HL-60 (cell line): ENCODE results near the gene ADAMTS2.

Experiments used
- DNase-seq, 2 experiments: peaks; one replicate each; pipeline ENCODE4 v3.0.0-alpha.2; 2010 to 2020; ENCODE audit warnings: low read depth in 1 of 2, low spot score in 1 of 2
- H3K27ac ChIP-seq: fragments of 250-450 bp; sonication (Bioruptor Pico); replicated peaks from 2 replicates; pipeline ENCODE4 v1.5.1; 2020; ENCODE audit warnings: mild to moderate bottlenecking, moderate library complexity
- H3K27me3 ChIP-seq: fragments of 250-450 bp; sonication (Bioruptor Pico); 2 replicates; pipeline ENCODE4 v1.5.1; 2021; ENCODE audit warnings: mild to moderate bottlenecking, moderate library complexity; ENCODE audit not compliant: insufficient read depth, poor library complexity, severe bottlenecking
- H3K4me3 ChIP-seq: replicated peaks from 2 replicates; pipeline ENCODE4 v1.5.1; 2011; ENCODE audit warnings: mild to moderate bottlenecking, control low read depth, low read length; ENCODE audit not compliant: insufficient read depth
- CTCF ChIP-seq: IDR thresholded peaks from one replicate; pipeline ENCODE4 v1.5.1; 2011; ENCODE audit warnings: low read length, control low read depth, inconsistent platforms; ENCODE audit not compliant: insufficient read depth
- GABPA ChIP-seq: IDR thresholded peaks from 2 replicates; pipeline ENCODE4 v1.6.1; 2012; ENCODE audit warnings: low read depth
- POLR2AphosphoS5 ChIP-seq: IDR thresholded peaks from 2 replicates; pipeline ENCODE4 v1.6.1; 2012; ENCODE audit warnings: low read depth
- SPI1 ChIP-seq: IDR thresholded peaks from 2 replicates; pipeline ENCODE4 v1.6.1; 2012; ENCODE audit warnings: low read depth, mild to moderate bottlenecking, borderline replicate concordance
- TF ChIP-seq, protein P1 (sequence below): IDR thresholded peaks from 2 replicates; pipeline ENCODE4 v1.6.1; 2012; ENCODE audit warnings: low read depth; ENCODE audit not compliant: insufficient replicate concordance

Gene ADAMTS2

GRCh38 chr5:179223528-179223927 is 121.7 kb downstream of the ADAMTS2 start:
- TF ChIP-seq, protein P1, sequence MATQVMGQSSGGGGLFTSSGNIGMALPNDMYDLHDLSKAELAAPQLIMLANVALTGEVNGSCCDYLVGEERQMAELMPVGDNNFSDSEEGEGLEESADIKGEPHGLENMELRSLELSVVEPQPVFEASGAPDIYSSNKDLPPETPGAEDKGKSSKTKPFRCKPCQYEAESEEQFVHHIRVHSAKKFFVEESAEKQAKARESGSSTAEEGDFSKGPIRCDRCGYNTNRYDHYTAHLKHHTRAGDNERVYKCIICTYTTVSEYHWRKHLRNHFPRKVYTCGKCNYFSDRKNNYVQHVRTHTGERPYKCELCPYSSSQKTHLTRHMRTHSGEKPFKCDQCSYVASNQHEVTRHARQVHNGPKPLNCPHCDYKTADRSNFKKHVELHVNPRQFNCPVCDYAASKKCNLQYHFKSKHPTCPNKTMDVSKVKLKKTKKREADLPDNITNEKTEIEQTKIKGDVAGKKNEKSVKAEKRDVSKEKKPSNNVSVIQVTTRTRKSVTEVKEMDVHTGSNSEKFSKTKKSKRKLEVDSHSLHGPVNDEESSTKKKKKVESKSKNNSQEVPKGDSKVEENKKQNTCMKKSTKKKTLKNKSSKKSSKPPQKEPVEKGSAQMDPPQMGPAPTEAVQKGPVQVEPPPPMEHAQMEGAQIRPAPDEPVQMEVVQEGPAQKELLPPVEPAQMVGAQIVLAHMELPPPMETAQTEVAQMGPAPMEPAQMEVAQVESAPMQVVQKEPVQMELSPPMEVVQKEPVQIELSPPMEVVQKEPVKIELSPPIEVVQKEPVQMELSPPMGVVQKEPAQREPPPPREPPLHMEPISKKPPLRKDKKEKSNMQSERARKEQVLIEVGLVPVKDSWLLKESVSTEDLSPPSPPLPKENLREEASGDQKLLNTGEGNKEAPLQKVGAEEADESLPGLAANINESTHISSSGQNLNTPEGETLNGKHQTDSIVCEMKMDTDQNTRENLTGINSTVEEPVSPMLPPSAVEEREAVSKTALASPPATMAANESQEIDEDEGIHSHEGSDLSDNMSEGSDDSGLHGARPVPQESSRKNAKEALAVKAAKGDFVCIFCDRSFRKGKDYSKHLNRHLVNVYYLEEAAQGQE, result no peak
- TF ChIP-seq CTCF (no peak), SPI1 (no peak), POLR2AphosphoS5 (no peak), GABPA (no peak)
- no peak for DNase-seq
- Histone ChIP-seq H3K4me3 (no peak overlapping the region), H3K27ac (no peak overlapping the region), H3K27me3 (no peaks in the 10 kb centered on the region)

DNA sequence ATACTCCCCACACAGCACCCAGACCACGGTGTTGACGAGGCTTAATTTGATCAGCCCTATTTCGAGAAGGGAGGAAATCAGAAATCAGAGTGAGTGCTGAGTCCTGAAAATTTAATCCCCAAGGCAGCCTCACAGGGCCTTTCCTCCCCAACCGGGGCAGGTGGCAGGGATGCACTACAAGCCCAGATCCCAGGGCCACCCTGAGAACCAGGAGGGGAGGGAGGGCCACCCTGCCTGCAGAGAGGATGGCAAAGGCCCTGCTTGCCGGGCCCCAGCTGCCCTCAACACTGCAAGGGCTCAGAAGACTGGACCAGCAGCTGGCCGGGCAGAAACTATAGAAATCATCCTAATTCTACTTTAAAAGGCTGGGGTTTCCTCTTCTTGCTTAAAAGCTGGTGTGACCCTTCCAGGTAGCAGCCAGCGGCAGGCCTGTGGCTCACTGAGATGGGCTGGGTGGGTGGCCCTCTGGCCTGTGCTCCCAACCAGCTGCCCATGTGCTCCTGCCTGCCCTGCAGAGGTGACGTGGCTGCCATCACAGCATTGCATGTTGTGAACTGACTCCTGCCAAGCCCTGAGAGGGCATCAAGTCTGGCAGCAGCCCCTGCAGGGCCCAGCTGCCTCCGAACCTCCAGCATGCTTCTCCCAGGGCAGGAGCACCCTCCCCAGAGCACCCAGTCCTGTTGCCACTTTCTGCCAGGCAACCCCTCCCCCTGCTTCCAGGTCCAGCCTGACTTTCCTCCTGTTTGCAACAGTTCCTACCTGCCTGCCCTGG is 122.8 kb downstream of the ADAMTS2 start:
- TF ChIP-seq CTCF, result no peak
- no peak overlapping the region for H3K27ac ChIP-seq
- DNase-seq, result no peak
- H3K4me3 ChIP-seq, result no peak overlapping the region
- H3K27me3 ChIP-seq, result no peaks in the 10 kb centered on the region

DNA sequence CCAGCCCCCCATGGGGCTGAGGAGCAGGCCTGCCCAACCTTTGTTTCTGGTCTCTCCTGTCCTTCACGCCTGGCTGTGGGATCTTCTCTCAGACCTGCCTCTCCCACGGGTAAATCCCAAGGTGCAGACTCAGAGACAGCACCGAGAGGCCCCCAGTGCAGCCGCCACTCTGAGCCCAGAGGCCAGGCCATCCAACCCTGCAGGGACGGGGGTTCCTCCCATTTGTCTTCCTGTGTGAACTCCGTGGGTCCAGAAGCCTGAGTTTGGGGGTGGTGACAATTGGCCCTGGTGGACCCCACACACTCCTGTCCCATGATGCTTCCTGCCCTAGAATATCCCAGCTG is 123.4 kb downstream of the ADAMTS2 start:
- no peak for TF ChIP-seq GABPA
- no peak for TF ChIP-seq CTCF
- no peak for TF ChIP-seq SPI1
- TF ChIP-seq, protein P1, result no peak
- no peak for TF ChIP-seq POLR2AphosphoS5
- H3K27ac ChIP-seq, result no peak overlapping the region

More for the DNA sequence above, 123.4 kb downstream of the ADAMTS2 start:
- no peak overlapping the region for H3K4me3 ChIP-seq
- H3K27me3 ChIP-seq, result no peaks in the 10 kb centered on the region
- no peak for DNase-seq
